Gastroesophageal sphincter (tissue), 3 donors: ENCODE data around the gene PPP1R13B.

Experiments used
- CTCF ChIP-seq, 4 experiments: fragments of 200-600 bp in 2 of 4; fragments of 450-650 bp in 2 of 4; sonication (generic) in 1 of 4; IDR thresholded peaks; one replicate each; pipeline ENCODE4 v1.5.1; 2017 to 2019; ENCODE audit warnings: antibody characterized with exemption in 4 of 4, mild to moderate bottlenecking in 2 of 4, moderate library complexity in 2 of 4
- EP300 ChIP-seq: sonication (generic); formaldehyde crosslinking; IDR thresholded peaks from one replicate; pipeline ENCODE4 v1.6.1; 2017; ENCODE audit warnings: antibody characterized with exemption, mild to moderate bottlenecking
- POLR2AphosphoS5 ChIP-seq: sonication (generic); formaldehyde crosslinking; IDR thresholded peaks from one replicate; pipeline ENCODE4 v1.6.1; 2017; ENCODE audit warnings: antibody characterized with exemption

- TF ChIP-seq CTCF (IDR thresholded peaks at IDR 0.05) (no peak), EP300 (no peak), POLR2AphosphoS5 (no peak)
These were observed 578 bp downstream of the PPP1R13B start for GRCh38 chr14:103846543-103847450.
